ENCODE results near the gene MNDA.

Gene MNDA

DNA sequence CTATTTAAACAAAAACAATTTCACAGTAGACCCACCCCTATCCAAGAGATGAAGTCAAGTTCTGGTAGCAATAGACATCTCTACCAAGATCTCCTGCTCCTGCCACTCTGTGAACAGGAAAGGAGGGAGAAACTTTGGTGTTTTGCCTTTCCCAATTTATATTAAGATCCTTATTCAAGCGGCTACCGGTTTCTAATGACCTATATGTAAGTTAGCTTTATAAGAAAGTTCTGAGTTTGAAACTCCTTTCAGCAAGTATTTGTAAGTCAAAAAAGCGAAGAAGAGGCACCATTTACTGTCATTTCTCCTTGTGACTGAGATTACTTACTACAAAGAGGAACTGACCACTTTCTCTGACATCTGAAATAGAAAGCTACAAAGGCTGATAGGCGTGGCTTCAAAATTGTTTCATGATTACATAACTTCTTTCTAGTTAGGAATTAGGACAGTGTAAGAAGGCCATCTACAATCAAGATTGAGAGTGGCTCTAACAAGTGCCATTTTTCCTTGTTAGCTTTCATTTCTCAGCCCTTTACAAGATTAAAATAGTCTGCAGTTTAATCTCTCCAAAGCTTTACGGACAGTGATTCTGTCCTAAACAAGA, at the start of gene MNDA:
Gene MNDA, plus strand, starts transcription at position 448 of the 604 bp plus-strand sequence. CDS start 10,803 bp downstream, outside the sequence.
- no peak for DNase-seq (ENCODE audit: low read depth in 2 of 2)

DNA sequence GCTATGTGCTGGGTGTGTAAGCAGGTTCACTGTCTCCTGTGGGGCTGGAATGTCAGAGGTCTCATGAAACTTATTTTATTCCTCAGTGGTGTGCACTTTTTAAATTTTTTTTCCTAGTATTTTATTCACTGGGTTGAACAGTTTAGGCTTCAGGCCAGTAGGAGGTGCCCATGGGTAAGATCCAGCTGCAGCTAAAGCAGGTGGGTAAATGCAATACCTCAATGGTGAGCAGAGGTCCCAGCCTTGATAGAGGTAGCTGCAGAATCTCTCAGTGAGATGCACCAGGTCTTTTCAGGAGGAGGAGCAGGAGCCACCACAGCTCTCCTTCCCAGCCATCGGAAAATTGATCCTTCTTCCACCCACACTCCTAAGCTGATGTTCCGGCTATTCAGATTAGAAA, 37.5 kb upstream of the MNDA start:
- DNase-seq (ENCODE audit: low read depth in 2 of 2), result peak; percentile 6 to 7

DNA sequence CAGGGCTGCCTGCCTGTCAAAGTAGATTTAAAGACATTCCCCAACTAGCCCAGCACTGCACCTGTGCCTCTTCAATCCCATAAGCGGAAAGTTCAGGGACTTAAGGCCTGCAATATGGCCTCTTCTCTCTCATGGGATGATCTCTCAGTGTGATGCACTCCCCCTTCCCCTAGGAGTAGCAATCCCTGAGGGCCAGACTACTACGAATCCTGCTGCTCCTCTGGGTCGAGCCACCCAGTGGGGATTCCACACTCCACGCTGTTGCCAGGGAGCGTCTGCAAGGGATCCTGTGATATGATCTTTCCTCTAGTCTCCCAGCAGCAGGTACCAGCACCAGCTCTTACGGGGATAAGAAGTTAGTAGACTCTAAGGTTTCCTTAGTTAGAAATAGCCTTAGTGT, 36.9 kb upstream of the MNDA start:
- DNase-seq (ENCODE audit: low read depth in 2 of 2), result no peak

DNA sequence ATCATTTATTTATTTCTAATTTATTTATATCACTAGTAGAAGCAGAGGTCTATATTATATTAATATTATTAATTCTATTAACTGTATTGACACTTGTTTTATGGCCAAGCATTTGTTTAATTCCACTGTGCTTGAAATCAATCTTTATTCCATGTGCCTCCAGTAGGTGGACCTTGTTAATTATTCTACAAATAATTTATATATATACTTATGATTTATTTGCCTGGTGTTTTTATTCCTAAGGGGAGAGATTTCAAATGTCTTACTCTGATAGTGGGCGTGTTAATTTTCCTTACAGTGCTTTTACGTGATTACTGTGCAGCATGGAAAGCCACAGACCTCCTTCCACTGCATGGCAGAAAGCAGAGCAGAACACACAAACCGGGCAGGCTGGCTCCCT, 32.6 kb upstream of the MNDA start:
- no peak for DNase-seq (ENCODE audit: low read depth in 2 of 2)

DNA sequence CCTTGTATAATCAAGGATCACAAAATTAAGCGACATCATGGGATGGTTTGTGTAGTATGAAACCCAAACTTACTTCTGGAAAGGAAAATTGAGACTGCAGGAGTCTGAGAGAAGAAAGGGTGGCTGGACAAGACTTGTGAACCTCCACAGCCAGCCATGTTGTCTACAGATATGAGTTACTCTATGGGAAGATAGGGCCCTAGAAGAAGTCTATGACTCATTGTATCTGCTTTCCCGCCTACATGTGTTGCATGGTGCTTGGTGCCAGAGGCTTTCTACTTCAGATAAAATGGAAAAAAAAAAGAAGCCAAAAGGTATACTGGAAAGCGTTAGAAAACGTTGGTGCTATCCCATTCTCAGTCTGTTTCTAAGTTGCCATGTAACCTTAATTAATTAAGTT, 31.5 kb upstream of the MNDA start:
- DNase-seq (ENCODE audit: low read depth in 2 of 2), result no peak

DNA sequence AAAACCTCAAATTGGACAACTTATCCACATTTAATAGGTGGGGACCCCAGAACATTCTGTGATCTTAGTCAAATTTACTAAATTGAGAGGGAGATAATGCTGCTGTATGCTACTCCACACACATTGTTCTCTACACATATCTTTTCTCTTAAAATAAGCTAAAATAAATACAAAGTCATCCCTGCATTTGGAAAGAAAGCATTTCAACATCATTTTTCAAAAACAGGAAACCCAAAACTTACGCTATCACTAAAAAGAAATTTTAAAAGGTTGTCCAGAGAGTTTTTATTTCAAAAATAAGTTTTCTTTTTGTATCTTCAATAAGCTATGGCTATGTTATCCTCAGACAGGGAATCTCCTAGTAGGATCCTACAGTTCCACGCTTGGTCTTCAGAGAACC, 30.6 kb upstream of the MNDA start:
- DNase-seq (ENCODE audit: low read depth in 2 of 2), result no peak

DNA sequence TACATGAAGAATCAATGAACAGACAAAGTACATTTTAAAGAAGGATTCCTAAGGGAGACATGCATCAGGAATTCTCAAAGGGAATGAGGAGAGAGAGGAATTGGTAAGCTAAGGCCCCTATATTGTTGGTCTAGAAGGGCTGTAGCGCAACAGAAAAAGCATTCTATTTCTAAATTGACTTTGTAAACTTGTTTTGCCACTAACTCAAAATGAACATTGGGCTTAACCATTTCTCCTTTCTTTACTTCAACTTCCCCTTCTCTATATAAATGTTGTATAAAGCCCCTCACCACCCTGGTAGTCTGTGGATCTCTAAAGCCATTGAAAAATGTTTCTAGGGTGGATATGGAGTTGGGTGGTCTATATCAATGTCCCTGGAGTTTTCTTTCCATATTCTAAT, 29.8 kb upstream of the MNDA start:
- no peak for DNase-seq (ENCODE audit: low read depth in 2 of 2)

DNA sequence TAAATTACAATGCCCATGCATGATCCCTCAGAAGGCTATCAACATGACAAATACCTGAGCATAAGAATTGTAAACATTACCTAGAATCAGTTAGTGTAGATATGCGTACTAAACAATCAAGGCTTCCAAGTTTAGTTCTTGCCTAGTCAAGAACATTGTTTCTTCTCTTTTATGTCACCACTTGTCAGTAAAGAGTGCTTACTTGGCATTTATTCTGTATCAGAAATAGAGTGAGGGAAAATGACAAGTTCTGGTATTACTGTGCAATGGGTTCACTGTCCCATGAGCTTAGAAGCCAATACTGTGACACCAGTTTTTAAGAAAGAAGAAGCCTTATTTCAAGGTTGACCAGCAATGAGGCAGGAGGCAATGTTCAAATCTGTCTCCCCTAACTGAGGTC, 27.5 kb upstream of the MNDA start:
- DNase-seq (ENCODE audit: low read depth in 2 of 2), result no peak

DNA sequence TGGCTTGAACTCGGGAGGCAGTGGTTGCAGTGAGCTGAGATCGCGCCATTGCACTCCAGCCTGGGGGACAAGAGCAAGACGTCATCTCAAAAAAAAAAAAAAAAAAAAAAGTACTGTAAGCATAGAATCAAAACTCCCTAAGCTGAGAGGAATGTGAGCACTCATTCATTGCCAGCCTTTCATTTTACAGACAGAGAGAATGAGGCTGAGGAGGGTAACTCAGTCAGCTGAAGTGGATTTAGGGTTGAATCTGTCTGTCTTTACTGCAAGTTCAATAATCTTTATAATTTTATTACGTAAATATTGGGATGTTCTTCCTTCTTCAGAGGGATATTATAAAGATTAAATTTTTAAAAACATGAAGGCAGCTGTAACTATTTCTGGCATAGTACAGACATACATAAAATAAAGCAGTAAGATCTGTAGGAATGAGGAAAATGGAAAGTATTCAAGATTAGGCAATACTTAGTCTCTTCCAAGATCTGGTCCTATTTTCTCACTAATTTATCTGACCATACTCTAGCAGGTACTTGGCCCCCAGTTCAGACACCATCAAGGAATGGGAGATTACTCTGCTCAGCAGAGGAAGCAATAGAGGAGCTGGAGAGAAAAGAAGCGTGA, 24.1 kb upstream of the MNDA start:
- no peak for DNase-seq (ENCODE audit: low read depth in 2 of 2)

DNA sequence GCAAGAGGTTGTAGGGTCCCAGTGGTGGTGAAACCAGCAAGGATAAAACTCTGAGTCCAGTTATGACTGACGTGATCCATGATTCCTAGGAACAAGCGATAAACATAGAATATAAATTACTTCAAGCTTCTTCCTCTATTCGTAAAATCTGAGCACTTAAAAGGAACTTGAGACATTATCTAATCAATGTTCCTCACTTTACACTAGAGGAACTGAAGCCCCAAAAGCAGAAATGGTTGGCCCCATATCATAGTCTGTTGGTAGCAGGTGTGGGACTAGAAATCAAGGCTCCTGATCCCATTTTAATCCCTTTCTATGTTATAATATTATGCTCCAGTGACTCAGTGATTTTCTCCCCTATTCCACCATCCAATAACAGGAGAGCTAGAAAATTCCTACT, 21.9 kb upstream of the MNDA start:
- DNase-seq (ENCODE audit: low read depth in 2 of 2), result no peak

DNA sequence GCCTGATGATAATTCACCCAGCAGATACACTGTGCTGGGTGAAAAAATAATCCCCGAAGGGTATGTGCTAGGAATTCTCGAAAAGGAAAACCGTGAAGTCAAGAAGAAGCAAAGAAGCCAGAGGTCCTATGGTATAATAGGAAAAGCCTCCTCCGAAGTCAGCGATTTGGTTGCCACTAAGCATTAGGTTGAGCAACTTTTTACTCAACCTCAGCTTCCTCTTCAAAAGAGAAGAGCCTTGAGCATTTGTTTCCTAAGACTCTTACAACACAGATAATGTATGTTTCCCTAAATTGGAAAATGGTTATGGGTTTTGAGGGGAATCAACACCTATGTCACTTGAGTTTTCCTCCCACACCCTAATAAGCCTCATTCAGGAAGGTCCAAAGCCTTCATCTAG, 21.3 kb upstream of the MNDA start:
- DNase-seq (ENCODE audit: low read depth in 2 of 2), result no peak

DNA sequence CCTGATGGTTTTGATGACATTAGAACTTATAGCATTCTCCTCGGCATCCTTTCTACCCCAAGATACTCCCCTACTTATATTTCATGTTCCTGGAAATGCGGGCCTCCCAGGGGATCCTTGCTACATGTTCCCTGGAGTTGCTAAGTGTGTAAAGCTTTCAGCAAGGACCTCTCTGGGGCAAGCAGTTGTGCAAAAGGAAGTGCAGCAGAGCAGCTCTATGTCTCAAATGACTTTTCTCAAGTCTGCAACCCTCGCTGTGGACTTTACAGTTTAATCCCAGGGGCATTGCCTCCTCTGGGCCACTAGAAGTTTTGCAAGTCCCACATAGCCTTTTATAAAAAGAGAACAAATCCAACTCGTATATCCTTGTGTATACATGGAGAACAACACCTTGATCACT, 20.8 kb upstream of the MNDA start:
- DNase-seq (ENCODE audit: low read depth in 2 of 2), result no peak

DNA sequence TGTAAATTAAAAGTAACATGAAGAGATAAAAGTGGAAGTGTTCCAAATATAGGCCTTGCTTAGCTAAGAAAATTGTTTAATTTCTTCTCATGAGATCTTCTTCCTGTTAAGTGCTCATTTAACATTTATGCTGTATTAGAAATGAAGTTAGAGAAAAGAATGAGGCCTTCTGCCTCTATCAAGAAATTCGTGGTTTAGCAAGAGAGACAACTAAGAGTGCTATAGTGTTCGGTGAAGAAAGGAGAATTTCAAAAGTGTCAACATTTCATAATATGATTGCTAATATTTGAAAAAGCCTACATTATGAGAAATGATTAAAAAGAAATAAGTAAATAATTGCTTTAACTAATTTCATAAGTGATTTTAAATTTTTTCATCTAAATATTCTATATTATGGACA, 18.8 kb upstream of the MNDA start:
- DNase-seq (ENCODE audit: low read depth in 2 of 2), result no peak

DNA sequence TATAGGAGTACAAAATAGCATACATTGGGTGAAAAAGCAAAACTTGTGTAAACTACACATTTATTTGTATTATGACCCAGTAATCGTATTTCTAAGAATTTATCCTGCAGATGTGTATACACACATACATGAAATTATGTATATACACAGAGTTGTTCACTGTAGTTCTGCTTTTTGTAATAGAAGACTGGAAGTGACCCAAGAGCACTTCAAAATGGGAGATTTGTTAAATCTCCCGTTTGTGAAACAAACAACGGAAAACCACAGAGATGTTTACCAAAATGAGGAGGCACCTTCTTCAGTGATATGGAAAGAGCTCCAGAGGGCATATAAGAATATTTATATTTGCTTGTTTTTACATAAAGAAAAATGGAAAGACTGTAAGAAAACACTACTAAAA, 18.0 kb upstream of the MNDA start:
- DNase-seq (ENCODE audit: low read depth in 2 of 2), result no peak

DNA sequence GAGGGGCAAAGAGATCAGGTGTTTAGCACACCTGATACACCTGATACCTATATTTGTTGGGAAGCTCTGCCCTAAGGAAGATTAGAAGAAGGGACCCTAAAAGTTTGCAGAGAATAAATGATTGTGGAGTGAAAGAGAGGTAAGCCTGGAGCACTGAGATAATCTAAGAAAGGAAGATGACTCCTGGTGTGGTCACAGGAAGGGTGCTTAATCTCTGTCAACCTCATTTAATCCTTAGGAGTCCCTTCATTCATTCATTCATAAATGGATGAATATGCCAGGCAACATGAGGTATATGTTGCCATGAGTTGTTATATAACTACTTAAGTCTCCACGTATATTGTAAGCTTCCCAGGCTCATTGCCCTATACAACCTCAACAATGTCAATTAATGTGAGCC, 16.2 kb upstream of the MNDA start:
- DNase-seq (ENCODE audit: low read depth in 2 of 2), result no peak

DNA sequence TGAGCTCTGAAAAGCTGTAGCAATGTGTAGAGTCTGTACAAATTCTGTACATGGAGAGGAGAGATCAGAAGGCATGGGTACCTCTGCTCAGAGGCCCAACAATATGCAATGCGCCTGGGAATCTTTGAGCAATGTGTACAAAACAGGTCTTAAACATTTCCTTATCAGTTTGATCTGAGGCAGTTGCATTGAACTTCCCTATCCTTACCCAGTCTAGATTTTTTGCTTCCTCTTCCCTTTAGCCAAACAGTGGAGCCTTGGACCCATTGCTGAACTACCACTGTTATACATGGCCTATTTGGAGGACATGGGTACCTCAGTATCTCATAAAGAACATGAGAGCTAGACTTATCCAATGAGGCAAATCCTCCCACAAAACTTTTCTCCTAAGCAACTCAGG, 12.6 kb upstream of the MNDA start:
- DNase-seq (ENCODE audit: low read depth in 2 of 2), result no peak

DNA sequence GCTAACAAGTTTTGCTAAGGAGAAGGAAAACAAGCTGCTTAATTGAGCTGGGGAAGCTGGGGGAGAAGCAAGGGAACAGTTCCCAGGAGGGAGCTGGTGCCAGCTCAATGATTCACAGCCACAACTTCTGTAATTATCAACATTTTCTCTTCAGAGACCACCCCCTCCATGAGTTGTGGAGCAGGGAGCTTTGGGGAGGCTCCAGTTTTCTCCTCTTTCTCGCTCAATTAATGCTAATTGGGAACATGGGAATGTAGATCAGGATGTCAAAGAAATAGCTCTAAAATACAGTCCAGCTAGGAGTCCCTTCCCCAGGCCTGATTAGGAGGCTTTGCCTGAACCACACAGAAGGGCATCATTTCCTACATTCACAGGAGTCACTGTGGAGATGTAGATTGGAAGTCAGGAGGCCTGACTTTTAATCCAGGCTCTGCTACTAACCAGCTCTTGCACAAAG, 12.1 kb upstream of the MNDA start:
- DNase-seq (ENCODE audit: low read depth in 2 of 2), result no peak

DNA sequence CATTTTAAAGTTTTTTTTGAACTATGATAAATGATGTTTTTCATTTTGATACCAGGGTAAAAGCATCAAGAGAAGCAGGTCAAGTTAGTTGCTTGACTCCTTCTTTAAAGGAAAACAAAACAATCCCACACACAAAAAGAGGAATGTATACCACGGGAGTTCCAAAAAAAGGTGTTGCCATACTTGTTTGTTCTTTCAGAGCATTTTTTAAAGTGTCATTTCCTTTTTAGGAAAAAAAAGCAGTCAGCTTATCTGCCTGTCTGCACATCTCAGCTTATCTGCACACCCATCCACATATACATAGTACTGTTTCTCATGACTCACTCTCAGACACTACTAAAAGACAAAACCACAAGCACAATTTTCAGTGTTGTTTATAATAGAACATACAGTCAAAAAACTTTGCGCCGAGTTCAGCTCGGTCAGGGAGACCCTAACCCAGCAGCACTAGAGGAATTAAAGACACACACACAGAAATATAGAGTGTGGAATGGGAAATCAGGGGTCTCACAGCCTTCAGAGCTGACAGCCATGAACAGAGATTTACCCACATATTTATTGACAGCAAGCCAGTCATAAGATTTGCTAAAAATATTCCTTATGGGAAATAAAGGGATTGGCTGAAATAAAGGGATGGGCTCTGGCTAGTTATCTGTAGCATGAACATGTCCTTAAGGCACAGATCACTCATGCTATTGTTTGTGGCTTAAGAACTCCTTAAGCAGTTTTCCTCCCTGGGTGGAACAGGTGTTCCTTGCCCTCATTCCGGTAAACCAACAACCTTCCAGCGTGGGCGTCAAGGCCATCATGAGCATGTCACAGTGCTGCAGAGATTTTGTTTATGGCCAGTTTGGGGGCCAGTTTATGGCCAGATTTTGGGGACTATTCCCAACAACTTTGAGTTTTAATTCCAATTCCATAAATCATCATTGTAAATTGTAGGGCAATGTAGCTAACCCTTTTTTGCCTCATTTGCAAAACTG, 11.4 kb upstream of the MNDA start:
- no peak for DNase-seq (ENCODE audit: low read depth in 2 of 2)

DNA sequence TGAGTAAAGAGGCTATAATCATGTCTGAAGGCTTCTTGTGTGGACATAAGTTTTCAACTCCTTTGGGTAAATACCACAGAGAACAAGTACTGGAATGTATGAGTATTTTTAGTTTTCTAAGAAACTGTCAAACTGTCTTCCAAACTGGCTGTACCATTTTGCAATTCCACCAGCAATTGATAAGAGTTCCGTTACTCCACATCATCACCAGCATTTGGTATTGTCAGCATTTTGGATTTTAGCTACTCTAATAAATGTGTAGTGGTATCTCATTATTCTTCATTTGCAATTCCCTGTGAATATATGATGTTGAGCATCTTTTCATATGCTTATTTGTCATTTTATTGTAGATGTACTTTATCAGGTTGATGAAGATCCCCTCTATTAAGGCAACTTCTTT, 9.4 kb upstream of the MNDA start:
- no peak for DNase-seq (ENCODE audit: low read depth in 2 of 2)

DNA sequence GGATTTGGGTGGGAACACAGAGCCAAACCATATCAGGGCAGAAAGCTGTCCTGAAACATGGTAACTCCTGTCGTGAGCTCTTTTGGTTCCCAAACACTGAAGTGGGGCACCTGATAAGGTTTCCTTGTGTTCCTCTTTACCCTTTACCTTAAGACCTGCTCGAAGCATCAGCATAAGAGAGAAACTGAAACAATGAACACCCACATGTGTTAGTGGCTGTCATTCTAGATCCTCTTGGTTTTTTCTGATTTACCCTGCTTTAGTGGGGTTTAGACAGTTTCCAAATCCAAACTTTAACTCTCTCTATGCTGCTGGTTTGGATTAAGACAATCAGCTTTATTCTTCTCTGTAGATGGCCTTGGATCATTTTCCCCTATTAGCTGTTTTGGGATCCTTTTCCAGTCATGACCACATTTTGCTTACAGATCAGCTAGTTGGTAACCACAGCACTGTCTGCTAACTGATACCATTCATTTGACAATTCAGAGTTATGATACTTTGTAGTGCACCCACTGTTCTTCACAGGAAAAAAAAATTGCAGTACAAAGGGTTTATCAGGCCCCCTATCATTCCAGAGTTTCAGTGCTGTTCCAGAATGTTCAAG, 975 bp upstream of the MNDA start:
- no peak for DNase-seq (ENCODE audit: low read depth in 2 of 2)

DNA sequence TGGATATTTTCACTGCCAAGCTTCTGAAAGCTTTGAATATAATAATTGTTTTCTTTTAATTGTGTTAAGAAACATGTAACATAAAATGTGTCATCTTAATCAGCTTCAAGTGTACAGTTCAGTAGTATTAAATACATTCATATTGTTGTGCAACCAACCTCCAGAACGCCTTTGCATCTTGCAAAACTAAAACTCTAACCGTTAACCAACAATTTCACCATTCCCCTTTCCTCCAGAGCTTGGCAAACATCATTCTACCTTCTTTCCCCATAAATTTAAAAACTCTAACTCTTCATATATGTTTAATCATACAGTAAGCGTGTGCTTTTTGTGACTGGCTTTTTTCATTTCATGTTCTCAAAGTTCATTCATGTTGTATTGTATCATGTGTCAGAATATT, 2.1 kb downstream of the MNDA start:
- DNase-seq (ENCODE audit: low read depth in 2 of 2), result no peak

DNA sequence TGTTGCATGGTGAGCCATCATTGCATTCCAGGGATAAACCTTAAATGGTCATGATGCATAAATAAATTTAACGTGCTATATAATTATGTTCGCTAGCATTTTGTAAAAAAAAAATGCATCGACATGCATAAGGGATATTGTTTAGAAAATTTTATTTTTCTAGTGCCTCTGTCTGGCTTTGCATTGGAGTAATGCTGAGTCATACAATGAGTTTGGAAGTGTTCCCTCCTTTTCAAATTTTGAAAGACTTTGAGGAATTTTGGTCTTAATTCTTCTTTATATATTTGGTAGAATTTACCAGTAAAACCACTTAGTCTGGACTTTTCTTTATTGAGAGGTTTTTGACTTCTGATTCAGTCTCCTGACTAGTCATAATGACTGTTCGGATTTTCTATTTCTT, 4.9 kb downstream of the MNDA start:
- no peak for DNase-seq (ENCODE audit: low read depth in 2 of 2)

All from stimulated activated CD4-positive, alpha-beta T cell treated with anti-CD3 and anti-CD28 coated beads, Interleukin-1b, Interleukin-23, amount 100 ng/mL, for 4 hours (primary cell).